Measurements from ENCODE around the gene DHRS7B.

DNA sequence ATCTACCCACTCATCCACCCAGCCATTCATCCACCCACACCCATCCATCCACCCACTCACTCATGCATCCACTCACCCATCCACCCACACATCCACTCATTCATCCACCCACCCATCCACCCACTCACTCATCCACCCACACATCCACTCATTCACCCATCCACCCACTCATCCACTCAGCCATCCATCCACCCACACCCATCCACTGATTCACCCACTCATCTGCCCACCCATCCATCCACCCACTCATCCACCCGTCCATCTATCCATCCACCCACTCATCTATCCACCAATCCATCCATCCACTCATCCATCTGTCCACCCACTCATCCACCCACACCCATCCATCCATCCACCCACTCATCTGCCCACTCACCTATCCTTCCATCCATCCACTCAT, 109.2 kb downstream of the DHRS7B start:
- TF ChIP-seq POLR2A (IDR thresholded peaks at IDR 0.05), result no peak
- TF ChIP-seq, protein P1, sequence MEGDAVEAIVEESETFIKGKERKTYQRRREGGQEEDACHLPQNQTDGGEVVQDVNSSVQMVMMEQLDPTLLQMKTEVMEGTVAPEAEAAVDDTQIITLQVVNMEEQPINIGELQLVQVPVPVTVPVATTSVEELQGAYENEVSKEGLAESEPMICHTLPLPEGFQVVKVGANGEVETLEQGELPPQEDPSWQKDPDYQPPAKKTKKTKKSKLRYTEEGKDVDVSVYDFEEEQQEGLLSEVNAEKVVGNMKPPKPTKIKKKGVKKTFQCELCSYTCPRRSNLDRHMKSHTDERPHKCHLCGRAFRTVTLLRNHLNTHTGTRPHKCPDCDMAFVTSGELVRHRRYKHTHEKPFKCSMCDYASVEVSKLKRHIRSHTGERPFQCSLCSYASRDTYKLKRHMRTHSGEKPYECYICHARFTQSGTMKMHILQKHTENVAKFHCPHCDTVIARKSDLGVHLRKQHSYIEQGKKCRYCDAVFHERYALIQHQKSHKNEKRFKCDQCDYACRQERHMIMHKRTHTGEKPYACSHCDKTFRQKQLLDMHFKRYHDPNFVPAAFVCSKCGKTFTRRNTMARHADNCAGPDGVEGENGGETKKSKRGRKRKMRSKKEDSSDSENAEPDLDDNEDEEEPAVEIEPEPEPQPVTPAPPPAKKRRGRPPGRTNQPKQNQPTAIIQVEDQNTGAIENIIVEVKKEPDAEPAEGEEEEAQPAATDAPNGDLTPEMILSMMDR (IDR thresholded peaks at IDR 0.05), result no peak

Data from heart left ventricle (tissue), 13 donors.